ENCODE data around the gene RNF151. TPM values are rescaled to one million over a fixed set of nuclear protein-coding genes. Genes with fewer than 3 reads are reported as not detected.

RNF151 gene
- total and polyA plus RNA-seq, 2 of the 13 experiments (the other 11 are each of a cell fraction or from before 2014, with no cell fraction given), result not detected

DNA sequence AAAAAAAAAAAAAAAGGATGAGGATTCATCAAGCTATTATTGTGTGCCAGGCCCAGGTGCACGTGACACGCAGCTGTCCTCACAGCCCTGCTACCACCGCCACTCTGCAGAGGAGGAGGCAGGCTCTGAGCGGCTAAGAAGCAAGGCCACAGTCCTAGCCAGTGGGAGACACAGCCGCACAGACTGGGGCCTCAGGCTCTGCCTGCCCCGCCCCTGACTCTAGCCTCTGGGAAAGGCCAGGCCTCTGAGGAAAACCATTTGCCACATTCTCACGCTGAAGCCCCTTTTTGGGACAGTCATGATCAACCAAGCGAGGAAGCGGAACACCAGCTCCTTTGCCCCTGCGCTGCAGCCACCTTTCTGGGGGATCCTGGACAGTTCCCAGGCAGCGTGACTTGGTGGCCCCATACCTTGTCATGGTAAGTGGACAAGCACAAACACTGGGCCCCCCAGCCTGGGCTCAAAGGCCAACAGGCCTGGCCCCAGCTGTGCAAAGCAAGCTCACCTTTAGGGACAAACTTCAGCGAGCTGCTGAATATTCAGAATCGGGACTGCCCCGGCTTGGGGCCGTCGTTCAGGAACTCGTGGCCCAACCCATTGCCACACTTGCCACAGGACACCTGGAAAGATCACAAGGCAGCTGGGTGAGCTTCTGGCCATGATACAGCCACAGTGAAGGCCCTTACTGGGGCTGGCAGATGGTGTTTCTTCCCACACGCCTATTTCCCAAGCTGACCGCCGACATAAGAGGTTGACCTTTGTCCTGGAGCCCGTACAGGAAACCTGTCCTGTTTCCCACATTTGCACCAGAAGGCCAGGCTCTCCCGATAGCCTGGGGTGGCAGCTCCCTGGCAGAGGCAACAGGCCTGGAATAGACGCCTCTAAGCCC is 26.1 kb upstream of the RNF151 start (continued):
- TF ChIP-seq, protein P1, sequence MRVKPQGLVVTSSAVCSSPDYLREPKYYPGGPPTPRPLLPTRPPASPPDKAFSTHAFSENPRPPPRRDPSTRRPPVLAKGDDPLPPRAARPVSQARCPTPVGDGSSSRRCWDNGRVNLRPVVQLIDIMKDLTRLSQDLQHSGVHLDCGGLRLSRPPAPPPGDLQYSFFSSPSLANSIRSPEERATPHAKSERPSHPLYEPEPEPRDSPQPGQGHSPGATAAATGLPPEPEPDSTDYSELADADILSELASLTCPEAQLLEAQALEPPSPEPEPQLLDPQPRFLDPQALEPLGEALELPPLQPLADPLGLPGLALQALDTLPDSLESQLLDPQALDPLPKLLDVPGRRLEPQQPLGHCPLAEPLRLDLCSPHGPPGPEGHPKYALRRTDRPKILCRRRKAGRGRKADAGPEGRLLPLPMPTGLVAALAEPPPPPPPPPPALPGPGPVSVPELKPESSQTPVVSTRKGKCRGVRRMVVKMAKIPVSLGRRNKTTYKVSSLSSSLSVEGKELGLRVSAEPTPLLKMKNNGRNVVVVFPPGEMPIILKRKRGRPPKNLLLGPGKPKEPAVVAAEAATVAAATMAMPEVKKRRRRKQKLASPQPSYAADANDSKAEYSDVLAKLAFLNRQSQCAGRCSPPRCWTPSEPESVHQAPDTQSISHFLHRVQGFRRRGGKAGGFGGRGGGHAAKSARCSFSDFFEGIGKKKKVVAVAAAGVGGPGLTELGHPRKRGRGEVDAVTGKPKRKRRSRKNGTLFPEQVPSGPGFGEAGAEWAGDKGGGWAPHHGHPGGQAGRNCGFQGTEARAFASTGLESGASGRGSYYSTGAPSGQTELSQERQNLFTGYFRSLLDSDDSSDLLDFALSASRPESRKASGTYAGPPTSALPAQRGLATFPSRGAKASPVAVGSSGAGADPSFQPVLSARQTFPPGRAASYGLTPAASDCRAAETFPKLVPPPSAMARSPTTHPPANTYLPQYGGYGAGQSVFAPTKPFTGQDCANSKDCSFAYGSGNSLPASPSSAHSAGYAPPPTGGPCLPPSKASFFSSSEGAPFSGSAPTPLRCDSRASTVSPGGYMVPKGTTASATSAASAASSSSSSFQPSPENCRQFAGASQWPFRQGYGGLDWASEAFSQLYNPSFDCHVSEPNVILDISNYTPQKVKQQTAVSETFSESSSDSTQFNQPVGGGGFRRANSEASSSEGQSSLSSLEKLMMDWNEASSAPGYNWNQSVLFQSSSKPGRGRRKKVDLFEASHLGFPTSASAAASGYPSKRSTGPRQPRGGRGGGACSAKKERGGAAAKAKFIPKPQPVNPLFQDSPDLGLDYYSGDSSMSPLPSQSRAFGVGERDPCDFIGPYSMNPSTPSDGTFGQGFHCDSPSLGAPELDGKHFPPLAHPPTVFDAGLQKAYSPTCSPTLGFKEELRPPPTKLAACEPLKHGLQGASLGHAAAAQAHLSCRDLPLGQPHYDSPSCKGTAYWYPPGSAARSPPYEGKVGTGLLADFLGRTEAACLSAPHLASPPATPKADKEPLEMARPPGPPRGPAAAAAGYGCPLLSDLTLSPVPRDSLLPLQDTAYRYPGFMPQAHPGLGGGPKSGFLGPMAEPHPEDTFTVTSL (CRISPR knock-in tag; IDR thresholded peaks at IDR 0.05; ENCODE audit: borderline replicate concordance), result peak; percentile 32; the same call in 1 of the 2 replicates
- TF ChIP-seq KLF13 (CRISPR knock-in tag; IDR thresholded peaks at IDR 0.05) (no peak; the same call in none of the 2 replicates), GLMP (CRISPR knock-in tag; IDR thresholded peaks at IDR 0.05; ENCODE audit: borderline replicate concordance) (no peak), HBP1 (CRISPR knock-in tag; IDR thresholded peaks at IDR 0.05; ENCODE audit: low read depth) (peak; percentile 89), THAP9 (CRISPR knock-in tag; IDR thresholded peaks at IDR 0.05; ENCODE audit: borderline replicate concordance) (0 out of 2 replicates have a peak, but pooled peaks have one; percentile 9), EP300 (IDR thresholded peaks at IDR 0.05; ENCODE audit: low read depth in 2 of 2, low read length in 2 of 2) (peak; percentile 19 to 75; a peak in 2 of 4 replicates), EP300 (CRISPR knock-in tag; IDR thresholded peaks at IDR 0.05; ENCODE audit: borderline replicate concordance) (peak; percentile 46; the same call in 1 of the 2 replicates), ZNF230 (CRISPR knock-in tag; IDR thresholded peaks at IDR 0.05) (peak; percentile 78; the same call in 1 of the 2 replicates), ZBTB20 (CRISPR knock-in tag; IDR thresholded peaks at IDR 0.05; ENCODE audit: borderline replicate concordance, low read depth) (peak; percentile 85; the same call in 1 of the 2 replicates), ZNF761 (CRISPR knock-in tag; conservative IDR thresholded peaks at IDR 0.05) (peak; percentile 40), ZNF501 (CRISPR knock-in tag; IDR thresholded peaks at IDR 0.05) (peak; percentile 83)
- TF ChIP-seq, protein P2, sequence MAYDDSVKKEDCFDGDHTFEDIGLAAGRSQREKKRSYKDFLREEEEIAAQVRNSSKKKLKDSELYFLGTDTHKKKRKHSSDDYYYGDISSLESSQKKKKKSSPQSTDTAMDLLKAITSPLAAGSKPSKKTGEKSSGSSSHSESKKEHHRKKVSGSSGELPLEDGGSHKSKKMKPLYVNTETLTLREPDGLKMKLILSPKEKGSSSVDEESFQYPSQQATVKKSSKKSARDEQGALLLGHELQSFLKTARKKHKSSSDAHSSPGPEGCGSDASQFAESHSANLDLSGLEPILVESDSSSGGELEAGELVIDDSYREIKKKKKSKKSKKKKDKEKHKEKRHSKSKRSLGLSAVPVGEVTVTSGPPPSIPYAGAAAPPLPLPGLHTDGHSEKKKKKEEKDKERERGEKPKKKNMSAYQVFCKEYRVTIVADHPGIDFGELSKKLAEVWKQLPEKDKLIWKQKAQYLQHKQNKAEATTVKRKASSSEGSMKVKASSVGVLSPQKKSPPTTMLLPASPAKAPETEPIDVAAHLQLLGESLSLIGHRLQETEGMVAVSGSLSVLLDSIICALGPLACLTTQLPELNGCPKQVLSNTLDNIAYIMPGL (CRISPR knock-in tag; IDR thresholded peaks at IDR 0.05; ENCODE audit: borderline replicate concordance in 1 of 2, low read depth in 1 of 2), result peak; percentile 2 to 37; a peak in 2 of 4 replicates

Data from HepG2 (cell line).